Lower leg skin (tissue), 4 donors: ENCODE measurements around the gene PRSS36. TPM values are rescaled to one million over a fixed set of nuclear protein-coding genes. Genes with fewer than 3 reads are reported as not detected.

Experiments used
- DNase-seq, 2 donors: peaks; one replicate each; pipeline ENCODE4 v3.0.0-alpha.2; 2019; ENCODE audit warnings: low spot score in 2 of 2
- H3K4me3 ChIP-seq: fragments of 200-600 bp; sonication (generic); 2 replicates; pipeline ENCODE4 v1.5.1; 2017; ENCODE audit warnings: mild to moderate bottlenecking, low read depth; ENCODE audit not compliant: poor library complexity, severe bottlenecking
- POLR2A ChIP-seq, 2 donors: fragments of 450-650 bp; IDR thresholded peaks; one replicate each; pipeline ENCODE4 v1.6.1; 2016 to 2017; ENCODE audit warnings: antibody characterized with exemption in 2 of 2, mild to moderate bottlenecking in 1 of 2, moderate library complexity in 1 of 2
- WGBS, 2 donors: methylation state at CpG; one replicate each; pipeline ENCODE4 v1.1.5; 2018; 5-methylcytosine and 5-hydroxymethylcytosine counted together
- intact Hi-C: fragments of 100-400 bp; cut with DNase I; formaldehyde crosslinking; loops from one replicate; pipeline ENCODE4 v1.15.0; 2023; ENCODE audit warnings: low total_unique reads
- total RNA-seq, 4 donors: library from RNA; depleted of rRNA; stranded (reverse); fragments of >200 nt; gene quantifications; one replicate each; pipeline ENCODE4 v1.1.0, GENCODE V29; 2016
- TF ChIP-seq, protein P1 (sequence below), 3 donors: fragments of 450-650 bp; IDR thresholded peaks; one replicate each; pipeline ENCODE4 v1.5.1; 2016; ENCODE audit warnings: antibody characterized with exemption in 3 of 3, mild to moderate bottlenecking in 3 of 3, moderate library complexity in 2 of 3

PRSS36 gene
- total RNA-seq, 4 donors from 2014 or later: 2.3 to 10.5 (median 3.3) TPM

DNA sequence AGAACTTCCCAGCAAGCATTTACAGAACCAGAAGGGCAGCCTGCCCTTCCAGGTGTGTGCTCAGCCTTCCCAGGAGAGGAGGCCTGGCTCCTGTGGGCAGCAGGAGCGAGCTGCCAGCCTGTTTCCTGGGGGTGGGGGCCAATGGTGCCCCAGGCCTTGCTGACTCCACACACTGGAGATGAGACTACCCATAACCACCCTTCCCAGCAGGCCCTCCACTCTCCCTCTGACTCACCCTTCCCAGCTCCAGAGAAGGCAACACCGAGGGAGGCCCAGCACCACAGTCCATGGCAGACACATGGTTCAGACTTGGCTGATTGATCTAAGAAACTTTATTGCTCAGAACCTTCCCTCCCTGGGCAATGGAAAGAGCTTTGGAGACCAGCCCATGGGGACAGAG is 59.3 kb downstream of the PRSS36 start:
- no peak for TF ChIP-seq POLR2A (IDR thresholded peaks at IDR 0.05)
- TF ChIP-seq, protein P1, sequence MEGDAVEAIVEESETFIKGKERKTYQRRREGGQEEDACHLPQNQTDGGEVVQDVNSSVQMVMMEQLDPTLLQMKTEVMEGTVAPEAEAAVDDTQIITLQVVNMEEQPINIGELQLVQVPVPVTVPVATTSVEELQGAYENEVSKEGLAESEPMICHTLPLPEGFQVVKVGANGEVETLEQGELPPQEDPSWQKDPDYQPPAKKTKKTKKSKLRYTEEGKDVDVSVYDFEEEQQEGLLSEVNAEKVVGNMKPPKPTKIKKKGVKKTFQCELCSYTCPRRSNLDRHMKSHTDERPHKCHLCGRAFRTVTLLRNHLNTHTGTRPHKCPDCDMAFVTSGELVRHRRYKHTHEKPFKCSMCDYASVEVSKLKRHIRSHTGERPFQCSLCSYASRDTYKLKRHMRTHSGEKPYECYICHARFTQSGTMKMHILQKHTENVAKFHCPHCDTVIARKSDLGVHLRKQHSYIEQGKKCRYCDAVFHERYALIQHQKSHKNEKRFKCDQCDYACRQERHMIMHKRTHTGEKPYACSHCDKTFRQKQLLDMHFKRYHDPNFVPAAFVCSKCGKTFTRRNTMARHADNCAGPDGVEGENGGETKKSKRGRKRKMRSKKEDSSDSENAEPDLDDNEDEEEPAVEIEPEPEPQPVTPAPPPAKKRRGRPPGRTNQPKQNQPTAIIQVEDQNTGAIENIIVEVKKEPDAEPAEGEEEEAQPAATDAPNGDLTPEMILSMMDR (IDR thresholded peaks at IDR 0.05): no peak
- intact Hi-C loops: loop anchor here (5.0 kb wide), 1 partner anchor 103 kb away; the partner anchor contains the start of gene HSD3B7
- 63 to 81% methylated on average over 2 of the region's 2 CpGs for WGBS, 2 donors
- H3K4me3 ChIP-seq: no peak overlapping the region
- DNase-seq: no peak

- 94 to 95% methylated on average over 8 of the region's 8 CpGs for WGBS, 2 donors
- TF ChIP-seq POLR2A (IDR thresholded peaks at IDR 0.05): no peak
- TF ChIP-seq, protein P1 (IDR thresholded peaks at IDR 0.05): no peak
- no peak for DNase-seq
- intact Hi-C loops: no loop called here
- H3K4me3 ChIP-seq: no peak overlapping the region
Measured at GRCh38 chr16:31089199-31089598, 60.7 kb downstream of the PRSS36 start.

Other genes starting within 250 kb of the PRSS36 start
- gene FBXL19, start 226.5 kb downstream of the PRSS36 start, total RNA-seq: 10 to 100 TPM; 17.7 to 25.1 (median 22.1) TPM
- 10 to 100 TPM; 22.9 to 37.7 (median 34.6) TPM for gene ORAI3, start 201.0 kb downstream of the PRSS36 start, total RNA-seq
- 10 to 100 TPM in 3 of 4 donors, 1 to 10 TPM in 1; 9.2 to 22.4 (median 10.7) TPM for gene SETD1A, start 192.3 kb downstream of the PRSS36 start, total RNA-seq
- 10 to 100 TPM; 12.4 to 29.8 (median 19.0) TPM for gene HSD3B7, start 164.9 kb downstream of the PRSS36 start, total RNA-seq
- gene STX1B, start 139.4 kb downstream of the PRSS36 start, total RNA-seq: 1 to 10 TPM in 1 of 4 donors, under 1 TPM in 3; 0.32 to 1.4 (median 0.44) TPM
- 10 to 100 TPM; 38.7 to 53.1 (median 46.4) TPM for gene STX4, start 116.5 kb downstream of the PRSS36 start, total RNA-seq
- gene ZNF668, start 75.8 kb downstream of the PRSS36 start, total RNA-seq: 10 to 100 TPM; 10.0 to 19.2 (median 12.6) TPM
- gene ZNF646, start 75.6 kb downstream of the PRSS36 start, total RNA-seq: 10 to 100 TPM; 25.4 to 30.3 (median 27.1) TPM
- 1 to 10 TPM; 2.3 to 3.8 (median 2.7) TPM for gene PRSS53, start 61.1 kb downstream of the PRSS36 start, total RNA-seq
- gene VKORC1, start 55.3 kb downstream of the PRSS36 start, total RNA-seq: 10 to 100 TPM; 43.7 to 95.5 (median 73.6) TPM
- 10 to 100 TPM; 60.7 to 85.3 (median 78.6) TPM for gene BCKDK, start 41.7 kb downstream of the PRSS36 start, total RNA-seq
- gene KAT8, start 32.4 kb downstream of the PRSS36 start, total RNA-seq: 100 to 1,000 TPM in 1 of 4 donors, 10 to 100 TPM in 3; 69.7 to 116 (median 81.7) TPM
- gene PRSS8, start 14.3 kb downstream of the PRSS36 start, total RNA-seq: 100 to 1,000 TPM; 147 to 223 (median 172) TPM
- gene FUS, start 30.1 kb upstream of the PRSS36 start, total RNA-seq: 10 to 100 TPM; 31.9 to 55.8 (median 34.9) TPM
- 100 to 1,000 TPM in 3 of 4 donors, 10 to 100 TPM in 1; 87.5 to 140 (median 122) TPM for gene PYCARD, start 52.7 kb upstream of the PRSS36 start, total RNA-seq
- under 1 TPM in 1 of 4 donors, not detected in 3; 0.19 TPM for gene TRIM72, start 64.1 kb upstream of the PRSS36 start, total RNA-seq
- gene PYDC1, start 67.1 kb upstream of the PRSS36 start, total RNA-seq: 10 to 100 TPM in 3 of 4 donors, 1 to 10 TPM in 1; 4.8 to 17.5 (median 12.9) TPM
- 1 to 10 TPM; 1.5 to 7.7 (median 4.1) TPM for gene ITGAM, start 109.9 kb upstream of the PRSS36 start, total RNA-seq
- gene ITGAX, start 205.1 kb upstream of the PRSS36 start, total RNA-seq: 1 to 10 TPM in 2 of 4 donors, under 1 TPM in 2; 0.30 to 3.3 (median 1.1) TPM
- gene ITGAD, start 243.3 kb upstream of the PRSS36 start, total RNA-seq: not detected